HT-29 (cell line): ENCODE measurements around the gene PPDPF. TPM values are rescaled to one million over a fixed set of nuclear protein-coding genes. Genes with fewer than 3 reads are reported as not detected.
A peak's percentile ranks its signal among the peaks of the same experiment; 100 is the strongest.

Experiments
- DNase-seq: peaks from one replicate; pipeline ENCODE4 v3.0.0-alpha.2; 2015; ENCODE audit warnings: low spot score
- total RNA-seq: library from RNA; depleted of rRNA; stranded (reverse); fragments of >200 nt; shearing (Covaris generic); gene quantifications from 2 replicates; pipeline ENCODE4 v1.2.3, GENCODE V29; 2014

The PPDPF gene
- total RNA-seq, 1 experiment from 2014 or later = 468 TPM

- DNase-seq = peak; percentile 79
Measured at GRCh38 chr20:63536241-63536977, 15.8 kb downstream of the PPDPF start.

- DNase-seq = peak; percentile 89
Measured at GRCh38 chr20:63536997-63537524, 16.5 kb downstream of the PPDPF start, which contains the start of gene PTK6. Gene PTK6, minus strand, starts transcription at chr20:63537376. Its CDS starts 62 bp downstream, at chr20:63537314.

GRCh38 chr20:63537525-63538203 is 17.1 kb downstream of the PPDPF start:
- DNase-seq = peak; percentile 100

GRCh38 chr20:63538204-63539091 is 17.9 kb downstream of the PPDPF start:
- DNase-seq = peak; percentile 100

GRCh38 chr20:63539092-63539430 is 18.5 kb downstream of the PPDPF start:
- DNase-seq = peak; percentile 24

- DNase-seq = no peak
Measured at GRCh38 chr20:63539441-63540370, 19.1 kb downstream of the PPDPF start.

GRCh38 chr20:63540417-63541186 is 20.0 kb downstream of the PPDPF start:
- no peak for DNase-seq

GRCh38 chr20:63541371-63541770 is 20.8 kb downstream of the PPDPF start:
- DNase-seq = no peak

- no peak for DNase-seq
Measured at GRCh38 chr20:63542031-63542559, 21.5 kb downstream of the PPDPF start.

GRCh38 chr20:63542696-63543095 is 22.1 kb downstream of the PPDPF start:
- DNase-seq = no peak

- DNase-seq = no peak
Measured at GRCh38 chr20:63543131-63543530, 22.6 kb downstream of the PPDPF start.

- DNase-seq = no peak
Measured at GRCh38 chr20:63543733-63544132, 23.2 kb downstream of the PPDPF start.

- peak; percentile 30 for DNase-seq
Measured at GRCh38 chr20:63544241-63544957, 23.8 kb downstream of the PPDPF start.

GRCh38 chr20:63544958-63545516 is 24.5 kb downstream of the PPDPF start:
- peak; percentile 91 for DNase-seq

GRCh38 chr20:63545814-63546213 is 25.2 kb downstream of the PPDPF start:
- peak; percentile 50 for DNase-seq

GRCh38 chr20:63546256-63546955 is 25.8 kb downstream of the PPDPF start:
- DNase-seq = no peak

- DNase-seq = no peak
Measured at GRCh38 chr20:63546956-63547724, 26.6 kb downstream of the PPDPF start.
